SK-N-SH (cell line): ENCODE results near the gene DNAJC21. TPM values are rescaled to one million over a fixed set of nuclear protein-coding genes. Genes with fewer than 3 reads are reported as not detected.

Experiments
- CTCF ChIA-PET: fragments of 300-600, 350-600 bp; formaldehyde crosslinking; extraction: SDS; loops from one replicate; lab custom pipeline; 2021; lab: Yijun Ruan, JAX
- POLR2A ChIA-PET: fragments of 350-600 bp; sonication (Branson Sonifier 250); formaldehyde crosslinking; extraction: SDS; loops from one replicate; lab custom pipeline; 2020; ENCODE audit warnings: antibody characterized with exemption, inconsistent platforms; lab: Yijun Ruan, JAX
- DNase-seq: peaks from one replicate; pipeline ENCODE4 v3.0.0; 2012
- H2AFZ ChIP-seq: fragments of 200-600 bp; sonication (generic); 2 replicates; pipeline ENCODE4 v1.8.1; 2016; ENCODE audit warnings: antibody characterized with exemption, mild to moderate bottlenecking, low read depth
- H3F3A ChIP-seq: fragments of 200-600 bp; sonication (generic); replicated peaks from 2 replicates; pipeline ENCODE3; 2016; ENCODE audit warnings: antibody characterized with exemption, mild to moderate bottlenecking; ENCODE audit not compliant: insufficient read depth
- H3K27ac ChIP-seq, 2 experiments: fragments of 200-500 bp in 1 of 2; fragments of 200-600 bp in 1 of 2; sonication (Bioruptor generic) in 1 of 2; sonication (generic), shearing (Covaris generic) in 1 of 2; 2 replicates each; pipeline versions ENCODE4 v1.5.1 to v1.6.1; 2014 to 2016; ENCODE audit warnings: low read depth in 2 of 2, inconsistent platforms in 1 of 2, low read length in 1 of 2, mild to moderate bottlenecking in 1 of 2, mixed read lengths in 1 of 2
- H3K27me3 ChIP-seq: fragments of 200-600 bp; sonication (generic), shearing (Covaris generic); 2 replicates; pipeline ENCODE4 v1.6.1; 2016; ENCODE audit warnings: mixed run types; ENCODE audit not compliant: insufficient read depth
- H3K36me3 ChIP-seq, 2 experiments: fragments of 200-500 bp in 1 of 2; fragments of 200-600 bp in 1 of 2; sonication (Bioruptor generic) in 1 of 2; sonication (generic) in 1 of 2; replicated peaks in 1 of 2; 2 replicates each; pipeline versions ENCODE3 to v1.5.1; 2014 to 2016; ENCODE audit warnings: low read length in 1 of 2, mild to moderate bottlenecking in 1 of 2; ENCODE audit not compliant: insufficient read depth in 2 of 2, control insufficient read depth in 1 of 2
- H3K4me1 ChIP-seq, 2 experiments: fragments of 200-500 bp in 1 of 2; fragments of 200-600 bp in 1 of 2; sonication (Bioruptor generic) in 1 of 2; sonication (generic), shearing (Covaris generic) in 1 of 2; 2 replicates each; pipeline versions ENCODE4 v1.5.1 to v1.6.1; 2014 to 2016; ENCODE audit warnings: low read depth in 1 of 2, low read length in 1 of 2, mixed run types in 1 of 2; ENCODE audit not compliant: insufficient read depth in 2 of 2, control insufficient read depth in 1 of 2
- H3K4me2 ChIP-seq: fragments of 200-600 bp; sonication (generic), shearing (Covaris generic); 2 replicates; pipeline ENCODE4 v1.6.1; 2017; ENCODE audit warnings: mixed run types
- H3K4me3 ChIP-seq, 2 experiments: fragments of 200-500 bp in 1 of 2; fragments of 200-600 bp in 1 of 2; sonication (Bioruptor generic) in 1 of 2; sonication (generic), shearing (Covaris generic) in 1 of 2; 2 replicates each; pipeline versions ENCODE4 v1.5.1 to v1.8.1; 2014 to 2016; ENCODE audit warnings: low read depth in 2 of 2, inconsistent platforms in 1 of 2, low read length in 1 of 2, mild to moderate bottlenecking in 1 of 2, mixed read lengths in 1 of 2, moderate library complexity in 1 of 2
- H3K79me2 ChIP-seq: fragments of 200-600 bp; sonication (generic); 2 replicates; pipeline ENCODE4 v1.8.1; 2017; ENCODE audit warnings: mild to moderate bottlenecking; ENCODE audit not compliant: insufficient read depth
- H3K9ac ChIP-seq: fragments of 200-600 bp; sonication (generic); 2 replicates; pipeline ENCODE4 v1.6.1; 2017; ENCODE audit warnings: mixed run types
- H3K9me2 ChIP-seq: fragments of 200-600 bp; sonication (generic); 2 replicates; pipeline ENCODE4 v1.6.1; 2017; ENCODE audit warnings: mixed run types
- H3K9me3 ChIP-seq: fragments of 200-600 bp; sonication (generic); 2 replicates; pipeline ENCODE4 v1.6.1; 2017; ENCODE audit warnings: mixed run types, mild to moderate bottlenecking, moderate library complexity
- H4K20me1 ChIP-seq: fragments of 200-600 bp; sonication (generic); 2 replicates; pipeline ENCODE4 v1.6.1; 2017; ENCODE audit warnings: mild to moderate bottlenecking, mixed run types; ENCODE audit not compliant: insufficient read depth
- CHD2 ChIP-seq: fragments of 150-350 bp; IDR thresholded peaks from 2 replicates; pipeline ENCODE4 v1.6.1; 2018; ENCODE audit warnings: low read length; ENCODE audit not compliant: partially characterized antibody
- FOSL2 ChIP-seq: IDR thresholded peaks from 2 replicates; pipeline ENCODE4 v1.4.0; 2012; ENCODE audit warnings: low read depth, mild to moderate bottlenecking, moderate library complexity, borderline replicate concordance
- FOXJ3 ChIP-seq: sonication (generic); formaldehyde crosslinking; IDR thresholded peaks from 2 replicates; pipeline ENCODE4 v1.5.1; 2020; ENCODE audit warnings: mild to moderate bottlenecking, missing genetic modification reagents
- GABPA ChIP-seq: IDR thresholded peaks from 2 replicates; pipeline ENCODE4 v1.4.0; 2012; ENCODE audit warnings: low read depth, mild to moderate bottlenecking
- GATA2 ChIP-seq: sonication (generic); formaldehyde crosslinking; IDR thresholded peaks from 2 replicates; pipeline ENCODE4 v1.5.0; 2020; ENCODE audit warnings: mild to moderate bottlenecking, missing genetic modification reagents
- JUND ChIP-seq: IDR thresholded peaks from 2 replicates; pipeline ENCODE4 v1.4.0; 2012
- MXI1 ChIP-seq: IDR thresholded peaks from 2 replicates; pipeline ENCODE4 v1.6.1; 2012; ENCODE audit warnings: mild to moderate bottlenecking, low read depth, low read length, improper control_type of control experiment
- NRF1 ChIP-seq: IDR thresholded peaks from 2 replicates; pipeline ENCODE4 v1.6.1; 2012; ENCODE audit warnings: low read depth, mild to moderate bottlenecking, low read length
- POLR2AphosphoS5 ChIP-seq: IDR thresholded peaks from 2 replicates; pipeline ENCODE4 v1.6.1; 2012; ENCODE audit warnings: low read depth, low read length
- RAD21 ChIP-seq: IDR thresholded peaks from 2 replicates; pipeline ENCODE4 v1.6.1; 2012; ENCODE audit warnings: mild to moderate bottlenecking, low read length
- RCOR1 ChIP-seq: fragments of 150-350 bp; IDR thresholded peaks from 2 replicates; pipeline ENCODE4 v1.6.1; 2017; ENCODE audit warnings: antibody characterized with exemption, low read length
- RXRA ChIP-seq: IDR thresholded peaks from 2 replicates; pipeline ENCODE4 v1.4.0; 2012; ENCODE audit warnings: low read depth, mild to moderate bottlenecking, borderline replicate concordance
- SIN3A ChIP-seq: IDR thresholded peaks from 2 replicates; pipeline ENCODE4 v1.6.1; 2012; ENCODE audit warnings: low read depth, mild to moderate bottlenecking, low read length, moderate library complexity, borderline replicate concordance
- TAF1 ChIP-seq: IDR thresholded peaks from 2 replicates; pipeline ENCODE4 v1.6.1; 2012; ENCODE audit warnings: low read depth, mild to moderate bottlenecking, low read length, moderate library complexity, borderline replicate concordance
- TCF12 ChIP-seq: IDR thresholded peaks from 2 replicates; pipeline ENCODE4 v1.4.0; 2012
- YY1 ChIP-seq: IDR thresholded peaks from 2 replicates; pipeline ENCODE4 v1.4.0; 2012; ENCODE audit warnings: low read depth, mild to moderate bottlenecking
- WGBS: methylation state at CpG from one replicate; pipeline ENCODE4 v1.1.6; 2017; ENCODE audit warnings: low lambda C conversion rate; 5-methylcytosine and 5-hydroxymethylcytosine counted together
- polyA plus RNA-seq, 3 experiments: library from polyadenylated mRNA; depleted of rRNA; stranded (reverse); fragments of >200 nt; gene quantifications; 2 replicates each; pipeline ENCODE4 v1.2.3, GENCODE V29; 2012
- TF ChIP-seq, protein P1 (sequence below): fragments of 150-350 bp; IDR thresholded peaks from 2 replicates; pipeline ENCODE4 v1.6.1; 2017; ENCODE audit warnings: antibody characterized with exemption, low read length, low read depth, borderline replicate concordance
- TF ChIP-seq, protein P2 (sequence below): fragments of 200-600 bp; sonication (generic); IDR thresholded peaks from 2 replicates; pipeline ENCODE4 v1.6.1; 2017; ENCODE audit warnings: antibody characterized with exemption, mild to moderate bottlenecking, moderate library complexity
- TF ChIP-seq, protein P3 (sequence below): IDR thresholded peaks from 2 replicates; pipeline ENCODE4; 2012

The DNAJC21 gene
- polyA plus RNA-seq, 1 of the 3 experiments (the other 2 are of a cell fraction) = 8.8 TPM

DNA sequence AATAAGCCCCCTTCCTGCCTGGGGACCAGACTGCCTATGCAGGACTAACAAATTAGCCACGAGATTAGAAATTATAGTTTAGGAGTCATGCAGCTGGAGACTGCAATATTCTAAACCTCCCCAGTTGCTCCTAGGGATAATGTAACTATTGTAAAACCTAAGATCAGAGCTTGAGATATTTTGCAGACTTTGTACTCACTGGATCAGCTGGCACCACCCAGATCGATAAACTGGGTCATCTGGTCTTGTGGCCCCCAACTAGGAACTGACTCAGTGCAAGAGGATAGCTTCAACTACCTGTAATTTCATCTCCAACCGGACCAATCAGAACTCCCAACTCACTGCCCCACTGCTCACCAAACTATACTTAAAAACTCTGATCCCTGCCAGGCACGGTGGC lies 38.2 kb downstream of the DNAJC21 start:
- Histone ChIP-seq H3K9me2 (no peaks in the 10 kb centered on the region), H3K27ac (no peak overlapping the region), H3K4me2 (no peak overlapping the region), H3F3A (no peaks in the 10 kb centered on the region), H2AFZ (no peak overlapping the region), H3K27me3 (no peaks in the 10 kb centered on the region), H3K9me3 (0 out of 2 replicates have a peak, but pooled peaks cover 6% of the 10 kb centered on the region), H3K4me1 (no peaks in the 10 kb centered on the region), H3K4me3 (no peak overlapping the region), H3K36me3 (no peaks in the 10 kb centered on the region), H4K20me1 (no peaks in the 10 kb centered on the region), H3K79me2 (no peaks in the 10 kb centered on the region), H3K9ac (no peak overlapping the region)
- POLR2A ChIA-PET = no interaction called here
- WGBS = 59% methylated on average over 4 of the region's 4 CpGs
- CTCF ChIA-PET = interaction anchor here (1.2 kb wide), 1 partner anchor 9 kb away, joined by 4 read pairs; no protein-coding TSS in a partner anchor
- no peak for DNase-seq
- TF ChIP-seq JUND (no peak), NRF1 (no peak), GABPA (no peak), POLR2AphosphoS5 (no peak), TAF1 (no peak), MXI1 (no peak), CHD2 (no peak), RCOR1 (no peak), FOXJ3 (CRISPR knock-in tag) (no peak), SIN3A (no peak), YY1 (no peak), GATA2 (CRISPR knock-in tag) (no peak), TCF12 (no peak), RAD21 (no peak), RXRA (no peak), FOSL2 (no peak)
- TF ChIP-seq, protein P1, sequence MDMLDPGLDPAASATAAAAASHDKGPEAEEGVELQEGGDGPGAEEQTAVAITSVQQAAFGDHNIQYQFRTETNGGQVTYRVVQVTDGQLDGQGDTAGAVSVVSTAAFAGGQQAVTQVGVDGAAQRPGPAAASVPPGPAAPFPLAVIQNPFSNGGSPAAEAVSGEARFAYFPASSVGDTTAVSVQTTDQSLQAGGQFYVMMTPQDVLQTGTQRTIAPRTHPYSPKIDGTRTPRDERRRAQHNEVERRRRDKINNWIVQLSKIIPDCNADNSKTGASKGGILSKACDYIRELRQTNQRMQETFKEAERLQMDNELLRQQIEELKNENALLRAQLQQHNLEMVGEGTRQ = no peak
- TF ChIP-seq, protein P2, sequence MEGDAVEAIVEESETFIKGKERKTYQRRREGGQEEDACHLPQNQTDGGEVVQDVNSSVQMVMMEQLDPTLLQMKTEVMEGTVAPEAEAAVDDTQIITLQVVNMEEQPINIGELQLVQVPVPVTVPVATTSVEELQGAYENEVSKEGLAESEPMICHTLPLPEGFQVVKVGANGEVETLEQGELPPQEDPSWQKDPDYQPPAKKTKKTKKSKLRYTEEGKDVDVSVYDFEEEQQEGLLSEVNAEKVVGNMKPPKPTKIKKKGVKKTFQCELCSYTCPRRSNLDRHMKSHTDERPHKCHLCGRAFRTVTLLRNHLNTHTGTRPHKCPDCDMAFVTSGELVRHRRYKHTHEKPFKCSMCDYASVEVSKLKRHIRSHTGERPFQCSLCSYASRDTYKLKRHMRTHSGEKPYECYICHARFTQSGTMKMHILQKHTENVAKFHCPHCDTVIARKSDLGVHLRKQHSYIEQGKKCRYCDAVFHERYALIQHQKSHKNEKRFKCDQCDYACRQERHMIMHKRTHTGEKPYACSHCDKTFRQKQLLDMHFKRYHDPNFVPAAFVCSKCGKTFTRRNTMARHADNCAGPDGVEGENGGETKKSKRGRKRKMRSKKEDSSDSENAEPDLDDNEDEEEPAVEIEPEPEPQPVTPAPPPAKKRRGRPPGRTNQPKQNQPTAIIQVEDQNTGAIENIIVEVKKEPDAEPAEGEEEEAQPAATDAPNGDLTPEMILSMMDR = no peak
- TF ChIP-seq, protein P3, sequence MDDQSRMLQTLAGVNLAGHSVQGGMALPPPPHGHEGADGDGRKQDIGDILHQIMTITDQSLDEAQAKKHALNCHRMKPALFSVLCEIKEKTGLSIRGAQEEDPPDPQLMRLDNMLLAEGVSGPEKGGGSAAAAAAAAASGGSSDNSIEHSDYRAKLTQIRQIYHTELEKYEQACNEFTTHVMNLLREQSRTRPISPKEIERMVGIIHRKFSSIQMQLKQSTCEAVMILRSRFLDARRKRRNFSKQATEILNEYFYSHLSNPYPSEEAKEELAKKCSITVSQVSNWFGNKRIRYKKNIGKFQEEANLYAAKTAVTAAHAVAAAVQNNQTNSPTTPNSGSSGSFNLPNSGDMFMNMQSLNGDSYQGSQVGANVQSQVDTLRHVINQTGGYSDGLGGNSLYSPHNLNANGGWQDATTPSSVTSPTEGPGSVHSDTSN = no peak
